Measurements from ENCODE around the gene EMC9.

EMC9 gene

GRCh38 chr14:24141097-24141880 is at the start of gene EMC9:
Gene EMC9 (minus strand): TSS chr14:24141591. CDS start chr14:24141304, 287 bp downstream.
- DNase-seq (ENCODE audit: low read depth in 2 of 2) = peak; percentile 99

DNA sequence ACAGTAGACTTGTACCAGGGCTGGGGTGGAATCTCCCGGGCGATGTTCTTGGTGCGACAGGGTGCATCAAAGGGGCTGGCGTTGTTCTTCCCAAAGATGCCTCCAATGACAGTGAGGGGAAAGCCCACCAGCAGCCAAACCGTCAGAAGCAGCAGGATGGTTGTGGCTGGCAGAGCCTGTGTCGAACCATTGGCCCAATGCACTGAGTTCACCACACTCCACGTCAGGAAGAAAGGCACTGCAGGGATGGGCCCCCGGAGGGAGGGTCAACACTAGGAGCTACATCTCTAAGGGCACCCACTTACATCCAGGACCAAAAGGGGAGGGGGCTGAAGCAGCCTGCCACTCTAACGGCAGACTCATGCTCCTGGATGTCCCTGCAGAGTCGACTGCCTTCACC is 49.0 kb upstream of the EMC9 start:
- no peak for DNase-seq (ENCODE audit: low read depth in 2 of 2)

DNA sequence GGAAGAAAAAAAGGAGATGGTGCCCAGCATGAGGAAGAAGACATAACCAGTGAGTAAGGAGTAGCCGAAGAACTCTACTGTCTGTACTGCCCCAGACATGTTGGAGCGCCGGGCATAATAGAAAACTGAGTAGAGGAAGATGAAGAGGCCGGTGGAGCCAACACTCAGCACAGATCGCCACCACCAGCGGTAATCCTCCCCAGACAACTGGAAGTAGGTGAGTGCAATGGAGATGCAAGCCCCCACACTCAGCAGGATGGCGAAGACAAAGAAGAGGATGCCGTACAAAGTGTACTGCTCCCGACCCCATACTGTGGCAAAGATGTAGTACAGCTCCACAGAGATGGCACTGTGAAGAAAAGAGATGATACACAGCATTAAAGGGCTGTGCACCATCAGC is 48.1 kb upstream of the EMC9 start:
- DNase-seq (ENCODE audit: low read depth in 2 of 2) = no peak

DNA sequence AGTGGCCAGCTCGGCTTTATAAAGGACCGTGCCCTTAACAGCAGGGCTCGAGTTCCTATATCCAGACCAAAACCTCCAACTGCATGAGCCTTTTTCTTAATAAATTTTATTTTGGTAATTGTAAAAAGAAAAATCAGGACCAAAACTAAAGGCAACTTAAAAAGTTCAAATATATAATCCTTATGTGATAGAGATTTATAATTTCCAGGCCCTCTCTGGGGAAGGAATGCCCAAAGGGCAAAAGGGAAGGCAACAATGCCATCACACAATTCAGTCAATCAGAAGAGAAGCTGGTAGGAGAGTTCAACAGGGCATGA is 47.6 kb upstream of the EMC9 start:
- DNase-seq (ENCODE audit: low read depth in 2 of 2) = no peak

DNA sequence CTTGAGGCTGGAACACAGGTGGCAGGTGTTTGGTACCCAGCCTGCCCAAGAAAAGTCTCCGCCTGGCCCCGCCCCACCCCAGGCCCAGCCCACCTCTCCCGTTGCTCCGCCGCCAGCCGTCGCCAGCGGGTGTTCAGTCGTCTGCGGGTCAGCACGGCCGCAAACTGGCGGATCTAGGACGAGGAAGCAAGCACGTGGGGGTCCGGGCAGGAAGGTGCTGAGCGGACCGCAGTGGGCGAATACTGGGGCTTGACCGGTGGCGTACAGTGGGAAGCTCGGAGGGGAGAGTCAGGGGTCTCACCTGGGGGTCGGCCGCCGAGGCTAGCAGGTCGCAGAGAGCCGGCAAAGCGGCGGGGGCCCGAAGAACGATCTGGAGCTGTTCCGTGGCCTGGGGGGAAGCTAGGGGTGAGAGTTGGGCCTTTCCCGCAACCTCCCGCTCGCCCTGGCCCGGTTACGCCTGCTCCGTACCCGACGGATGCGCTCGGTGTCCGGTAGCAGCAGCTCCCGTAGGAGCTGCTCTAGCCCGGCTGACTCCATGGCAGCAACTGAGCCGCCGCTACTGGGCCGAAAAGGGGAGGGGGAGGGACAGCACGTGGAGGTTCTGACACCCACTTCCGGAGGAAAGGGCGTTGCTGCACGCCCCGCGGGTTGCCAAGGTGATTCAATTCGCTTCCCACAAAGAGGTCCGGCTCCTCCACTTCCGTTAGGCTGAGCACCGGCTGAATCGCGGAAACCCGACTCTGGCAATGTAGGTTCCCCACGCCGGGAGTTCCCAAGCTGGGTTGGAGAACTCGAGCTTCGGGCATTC is 47.1 kb upstream of the EMC9 start, which contains the start of gene IPO4:
Gene IPO4, minus strand, starts transcription at position 566 of the 808 bp plus-strand sequence. Its CDS starts 29 bp downstream, at position 537.
- DNase-seq (ENCODE audit: low read depth in 2 of 2) = peak; percentile 94

GRCh38 chr14:24187539-24187915 is 46.1 kb upstream of the EMC9 start:
- DNase-seq (ENCODE audit: low read depth in 2 of 2) = no peak

DNA sequence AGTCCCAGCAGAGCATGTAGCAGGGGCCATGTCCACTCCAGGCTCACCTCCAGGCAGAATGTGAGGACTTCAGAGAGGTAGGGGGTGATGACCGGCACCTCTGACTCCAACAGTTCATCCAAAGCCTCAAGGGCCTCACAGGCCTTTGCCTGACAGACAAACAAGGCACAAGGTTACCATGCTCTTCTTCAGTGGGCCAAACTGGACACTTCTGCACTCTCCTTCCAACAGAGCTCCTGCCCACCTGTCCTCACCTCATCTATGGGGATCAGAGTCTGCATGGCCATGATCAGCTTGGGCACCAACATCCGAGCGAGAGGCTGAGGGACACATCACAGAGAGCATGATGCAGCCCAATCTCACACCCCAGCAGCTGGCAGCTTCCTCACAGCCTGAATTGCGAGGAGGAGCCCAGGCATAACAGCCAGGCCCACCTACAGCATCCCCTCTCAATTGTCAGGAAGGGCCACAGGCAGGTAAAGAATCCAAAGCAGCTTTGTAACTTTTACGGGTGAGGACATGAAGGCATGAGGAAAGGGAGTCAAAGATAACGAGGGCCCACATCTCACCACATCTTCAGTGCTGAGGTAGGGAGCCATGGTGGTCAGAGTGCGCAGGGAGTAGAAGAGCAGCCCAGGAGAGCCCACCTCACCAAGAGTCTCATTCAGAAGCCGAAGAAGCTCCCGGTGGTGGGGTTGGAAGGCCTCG is 45.6 kb upstream of the EMC9 start:
- DNase-seq (ENCODE audit: low read depth in 2 of 2) = no peak

GRCh38 chr14:24185741-24186140 is 44.4 kb upstream of the EMC9 start:
- no peak for DNase-seq (ENCODE audit: low read depth in 2 of 2)

DNA sequence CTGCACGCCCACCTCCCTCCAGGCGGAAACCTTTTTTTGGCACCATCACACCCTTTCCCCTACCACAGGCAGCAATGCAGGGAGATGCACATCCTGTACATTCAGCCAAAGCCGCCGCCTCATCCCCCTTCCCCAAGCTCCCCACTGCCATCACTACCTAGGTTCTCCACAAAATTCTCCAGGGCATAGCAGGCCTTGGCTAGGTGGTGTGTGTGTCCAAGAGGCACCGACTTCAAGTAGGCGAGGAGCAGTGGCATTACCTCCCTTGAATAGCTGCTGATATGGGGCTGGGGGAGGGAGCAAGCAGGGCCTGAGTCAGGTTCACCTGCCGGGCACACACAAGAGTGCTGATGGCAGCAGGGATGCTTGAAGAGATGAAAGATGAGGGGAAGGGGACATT is 43.6 kb upstream of the EMC9 start:
- no peak for DNase-seq (ENCODE audit: low read depth in 2 of 2)

GRCh38 chr14:24184104-24184970 is 42.9 kb upstream of the EMC9 start:
- DNase-seq (ENCODE audit: low read depth in 2 of 2) = no peak

- no peak for DNase-seq (ENCODE audit: low read depth in 2 of 2)
Observed at GRCh38 chr14:24183014-24183481, 41.7 kb upstream of the EMC9 start.

- DNase-seq (ENCODE audit: low read depth in 2 of 2) = no peak
Observed at GRCh38 chr14:24182110-24182882, 40.9 kb upstream of the EMC9 start.

DNA sequence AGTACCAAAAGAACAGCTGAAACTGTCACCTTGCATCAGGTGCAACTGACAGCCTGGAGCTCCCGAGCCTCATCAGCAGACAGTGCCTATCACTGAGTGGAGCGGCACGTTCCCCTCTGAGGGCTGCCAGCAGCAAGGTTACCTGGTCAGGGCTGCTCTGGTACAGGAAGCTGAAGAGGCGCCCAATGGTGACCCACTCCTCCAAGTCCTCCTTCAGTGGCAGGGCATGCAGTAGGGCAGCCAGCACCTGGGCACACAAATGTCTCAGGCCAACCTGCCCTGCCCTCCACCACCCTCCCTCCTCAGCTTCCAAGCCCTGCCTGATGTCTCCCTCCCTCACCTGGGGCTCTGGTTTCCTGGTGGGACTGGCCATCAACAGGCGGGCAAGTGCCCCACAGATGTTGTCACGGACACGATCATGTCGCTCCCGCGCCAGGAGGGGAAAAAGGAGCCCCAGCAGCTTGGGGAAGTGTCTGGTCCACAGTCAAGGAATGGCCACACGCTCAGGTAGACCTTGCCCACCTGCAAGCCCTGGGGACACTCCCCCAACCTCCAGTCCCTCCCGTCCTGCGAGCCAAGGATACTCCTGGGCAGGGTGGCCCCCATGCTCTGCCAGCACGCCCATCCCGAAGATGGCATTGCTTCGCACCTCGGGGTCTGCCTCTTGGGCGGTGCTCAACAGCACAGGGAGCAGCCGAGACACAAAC is 40.1 kb upstream of the EMC9 start:
- DNase-seq (ENCODE audit: low read depth in 2 of 2) = no peak

- DNase-seq (ENCODE audit: low read depth in 2 of 2) = peak in 1 of 2 experiments; percentile 20
Observed at GRCh38 chr14:24179961-24180796, 38.8 kb upstream of the EMC9 start.

- no peak for DNase-seq (ENCODE audit: low read depth in 2 of 2)
Observed at GRCh38 chr14:24179294-24179960, 38.0 kb upstream of the EMC9 start.

DNA sequence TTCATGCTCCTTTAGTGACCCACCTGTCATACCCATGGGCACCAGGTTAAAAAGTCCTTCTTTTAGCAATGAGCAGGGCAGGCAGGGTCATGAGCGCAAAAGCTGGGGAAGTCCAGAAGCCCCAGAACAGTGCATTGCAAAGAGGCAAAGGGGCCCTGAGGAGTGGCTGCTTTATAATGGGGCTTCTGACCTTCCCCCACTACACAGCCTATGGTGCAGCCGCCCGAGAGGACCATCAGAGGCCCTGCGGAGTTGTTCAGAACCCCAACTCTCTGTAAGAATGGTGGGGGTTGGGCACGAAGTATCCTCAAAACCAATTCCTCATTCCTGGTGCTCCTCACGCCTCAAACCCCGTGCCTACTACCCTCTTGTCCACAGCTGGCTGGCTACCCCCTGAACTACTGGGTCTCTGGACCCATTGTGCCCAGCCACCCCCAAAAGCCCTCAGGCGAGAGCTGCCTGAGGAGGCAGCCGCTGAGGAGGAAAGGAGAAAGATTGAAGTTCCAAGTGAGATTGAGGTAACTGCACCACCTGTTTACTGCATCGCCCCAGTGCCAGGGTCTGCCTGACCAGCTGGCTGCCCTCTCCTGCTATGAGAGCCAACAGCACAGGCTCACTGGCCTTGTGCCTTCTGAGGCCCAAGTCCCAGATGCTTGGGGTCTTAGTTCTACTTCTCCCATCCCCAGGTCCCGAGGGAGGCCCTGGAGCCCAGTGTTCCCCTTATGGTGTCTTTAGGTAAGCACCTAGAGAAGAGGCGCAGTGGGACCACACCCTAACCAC is 37.2 kb upstream of the EMC9 start:
- DNase-seq (ENCODE audit: low read depth in 2 of 2) = no peak

DNA sequence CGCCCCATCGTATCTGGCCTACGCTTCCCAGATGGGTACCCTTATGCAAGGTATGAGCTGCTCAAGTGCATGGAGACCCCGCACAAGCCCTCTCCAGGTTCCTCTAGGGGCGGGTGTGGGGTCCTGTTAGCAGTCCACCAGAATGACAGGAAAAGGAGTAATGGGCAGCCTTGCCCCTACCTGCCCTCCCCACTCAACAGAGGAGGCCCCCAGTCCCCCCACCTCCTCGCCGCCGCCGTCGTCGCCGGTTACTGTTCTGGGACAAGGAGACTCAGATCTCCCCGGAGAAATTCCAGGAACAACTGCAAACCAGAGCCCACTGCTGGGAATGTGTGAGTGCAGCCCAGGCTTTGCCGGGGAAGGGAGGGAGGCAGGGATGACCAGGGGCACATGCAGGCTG is 36.5 kb upstream of the EMC9 start:
- DNase-seq (ENCODE audit: low read depth in 2 of 2) = no peak
